PFSK-1 (cell line): ENCODE measurements around the gene PARP4.

Experiments
- FOXP2 ChIP-seq: optimal IDR thresholded peaks from 2 replicates; pipeline ENCODE3; 2011; ENCODE audit warnings: borderline replicate concordance, control low read depth, inconsistent platforms; ENCODE audit not compliant: insufficient read depth; ENCODE audit errors: extremely low read length, extremely low read depth
- POLR2AphosphoS5 ChIP-seq: IDR thresholded peaks from 2 replicates; pipeline ENCODE4 v1.6.1; 2012; ENCODE audit warnings: low read depth, mild to moderate bottlenecking, control low read depth, low read length, moderate library complexity
- REST ChIP-seq, 2 experiments: IDR thresholded peaks; 2 replicates each; pipeline versions ENCODE4 v1.6.1 to v1.8.0; 2011 to 2012; ENCODE audit warnings: low read depth in 2 of 2, low read length in 2 of 2, control low read depth in 1 of 2, inconsistent platforms in 1 of 2, mild to moderate bottlenecking in 1 of 2, moderate library complexity in 1 of 2; ENCODE audit not compliant: insufficient read depth in 1 of 2
- SIN3A ChIP-seq: IDR thresholded peaks from 2 replicates; pipeline ENCODE4 v1.6.1; 2012; ENCODE audit warnings: mild to moderate bottlenecking, low read length, moderate library complexity, borderline replicate concordance; ENCODE audit not compliant: insufficient read depth
- TAF1 ChIP-seq: IDR thresholded peaks from 2 replicates; pipeline ENCODE4 v1.6.1; 2012; ENCODE audit warnings: low read length, control low read depth, borderline replicate concordance; ENCODE audit not compliant: insufficient read depth

GRCh38 chr13:24458736-24459135 lies 53.8 kb downstream of the PARP4 start:
- TF ChIP-seq REST (IDR thresholded peaks at IDR 0.05; ENCODE audit: insufficient read depth in 1 of 2, low read depth in 2 of 2, low read length in 2 of 2) (no peak), TAF1 (no peak), POLR2AphosphoS5 (no peak), FOXP2 (no peak), SIN3A (no peak)
